Memory B cell (primary cell): ENCODE measurements around the gene RAB7B.

ENCODE experiments used
- ATAC-seq: fragments of 150-1000 bp; cut with Tn5 transposase; 2 replicates; pipeline ENCODE4 v1.10.0; 2021; ENCODE audit warnings: low read depth, mild to moderate bottlenecking, moderate library complexity
- DNase-seq, 2 donors: peaks; one replicate each; pipeline ENCODE4 v3.0.0; 2022; ENCODE audit warnings: low spot score in 2 of 2
- H3K27ac Mint-ChIP-seq: one replicate; pipeline ENCODE4 v1.8.0; 2022; ENCODE audit warnings: mild to moderate bottlenecking, moderate library complexity, mixed read lengths
- H3K27me3 Mint-ChIP-seq: one replicate; pipeline ENCODE4 v1.8.0; 2022; ENCODE audit warnings: mixed read lengths
- H3K36me3 Mint-ChIP-seq: one replicate; pipeline ENCODE4 v1.8.0; 2022; ENCODE audit warnings: mild to moderate bottlenecking, mixed read lengths
- H3K4me1 Mint-ChIP-seq: one replicate; pipeline ENCODE4 v1.8.0; 2022; ENCODE audit warnings: mixed read lengths
- H3K4me3 Mint-ChIP-seq: one replicate; pipeline ENCODE4 v1.8.0; 2022; ENCODE audit warnings: mild to moderate bottlenecking, moderate library complexity, mixed read lengths
- H3K9me3 Mint-ChIP-seq: one replicate; pipeline ENCODE4 v1.8.0; 2022; ENCODE audit warnings: mixed read lengths

RAB7B gene

GRCh38 chr1:205979301-205979700 lies 23.9 kb downstream of the RAB7B start:
- no peak for ATAC-seq
- Mint-ChIP-seq H3K27ac (no peak overlapping the region), H3K36me3 (peaks cover 3% of the 10 kb centered on the region), H3K4me1 (peaks cover 6% of the 10 kb centered on the region), H3K4me3 (no peak overlapping the region), H3K27me3 (peaks cover 9% of the 10 kb centered on the region), H3K9me3 (peaks cover 1% of the 10 kb centered on the region)
- DNase-seq, result no peak

- Mint-ChIP-seq H3K27me3 (peaks cover 13% of the 10 kb centered on the region), H3K9me3 (peaks cover 1% of the 10 kb centered on the region), H3K27ac (no peak overlapping the region), H3K4me1 (peaks cover 11% of the 10 kb centered on the region), H3K4me3 (no peak overlapping the region), H3K36me3 (peaks cover 3% of the 10 kb centered on the region)
- ATAC-seq (no peak), DNase-seq (no peak)
Observed at GRCh38 chr1:205978676-205979075, 24.5 kb downstream of the RAB7B start.

GRCh38 chr1:205977402-205978014 lies 25.7 kb downstream of the RAB7B start:
- Mint-ChIP-seq H3K27me3 (peaks cover 17% of the 10 kb centered on the region), H3K4me1 (peaks cover 22% of the 10 kb centered on the region), H3K36me3 (peaks cover 3% of the 10 kb centered on the region), H3K9me3 (peaks cover 1% of the 10 kb centered on the region), H3K4me3 (no peak overlapping the region), H3K27ac (no peak overlapping the region)
- ATAC-seq (peak; percentile 94), DNase-seq (peak; percentile 72 to 78)

GRCh38 chr1:205976708-205977401 lies 26.3 kb downstream of the RAB7B start:
- Mint-ChIP-seq H3K27ac (no peak overlapping the region), H3K4me1 (peaks cover 22% of the 10 kb centered on the region)
- no peak for ATAC-seq

GRCh38 chr1:205976036-205976435 lies 27.2 kb downstream of the RAB7B start:
- no peaks in the 10 kb centered on the region for H3K36me3 Mint-ChIP-seq
- no peak overlapping the region for H3K4me3 Mint-ChIP-seq
- no peak for ATAC-seq
- H3K27me3 Mint-ChIP-seq, result peaks cover 17% of the 10 kb centered on the region
- peaks cover 22% of the 10 kb centered on the region for H3K4me1 Mint-ChIP-seq
- no peaks in the 10 kb centered on the region for H3K9me3 Mint-ChIP-seq
- no peak for DNase-seq
- H3K27ac Mint-ChIP-seq, result no peak overlapping the region

More at GRCh38 chr1:205976708-205977401, 26.3 kb downstream of the RAB7B start:
- no peak for DNase-seq
- H3K9me3 Mint-ChIP-seq, result no peaks in the 10 kb centered on the region
- peaks cover under 1% of the 10 kb centered on the region for H3K36me3 Mint-ChIP-seq
- peaks cover 17% of the 10 kb centered on the region for H3K27me3 Mint-ChIP-seq
- H3K4me3 Mint-ChIP-seq, result no peak overlapping the region

- DNase-seq, result no peak
- H3K4me3 Mint-ChIP-seq, result no peak overlapping the region
- peaks cover 17% of the 10 kb centered on the region for H3K27me3 Mint-ChIP-seq
- ATAC-seq, result no peak
- no peak overlapping the region for H3K27ac Mint-ChIP-seq
- no peaks in the 10 kb centered on the region for H3K9me3 Mint-ChIP-seq
- peaks cover 22% of the 10 kb centered on the region for H3K4me1 Mint-ChIP-seq
- no peaks in the 10 kb centered on the region for H3K36me3 Mint-ChIP-seq
Observed at GRCh38 chr1:205975387-205975998, 27.7 kb downstream of the RAB7B start.

- DNase-seq (no peak), ATAC-seq (no peak)
- Mint-ChIP-seq H3K36me3 (no peaks in the 10 kb centered on the region), H3K4me3 (no peak overlapping the region), H3K9me3 (no peaks in the 10 kb centered on the region), H3K27ac (no peak overlapping the region), H3K4me1 (peaks cover 22% of the 10 kb centered on the region), H3K27me3 (peaks cover 17% of the 10 kb centered on the region)
Observed at GRCh38 chr1:205974712-205975111, 28.5 kb downstream of the RAB7B start.

- H3K27me3 Mint-ChIP-seq, result peaks cover 17% of the 10 kb centered on the region
- ATAC-seq, result no peak
- H3K36me3 Mint-ChIP-seq, result no peaks in the 10 kb centered on the region
- H3K27ac Mint-ChIP-seq, result no peak overlapping the region
- no peak overlapping the region for H3K4me3 Mint-ChIP-seq
- H3K9me3 Mint-ChIP-seq, result no peaks in the 10 kb centered on the region
- DNase-seq, result no peak
- peaks cover 22% of the 10 kb centered on the region for H3K4me1 Mint-ChIP-seq
Observed at GRCh38 chr1:205973377-205974232, 29.6 kb downstream of the RAB7B start.

GRCh38 chr1:205972491-205973168 lies 30.6 kb downstream of the RAB7B start:
- Mint-ChIP-seq H3K9me3 (no peaks in the 10 kb centered on the region), H3K27ac (no peak overlapping the region), H3K27me3 (peaks cover 17% of the 10 kb centered on the region), H3K4me1 (peaks cover 22% of the 10 kb centered on the region), H3K4me3 (no peak overlapping the region), H3K36me3 (no peaks in the 10 kb centered on the region)
- ATAC-seq, result no peak
- DNase-seq, result no peak

- H3K4me3 Mint-ChIP-seq, result no peak overlapping the region
- H3K9me3 Mint-ChIP-seq, result no peaks in the 10 kb centered on the region
- peaks cover 22% of the 10 kb centered on the region for H3K4me1 Mint-ChIP-seq
- no peak overlapping the region for H3K27ac Mint-ChIP-seq
- no peaks in the 10 kb centered on the region for H3K36me3 Mint-ChIP-seq
- ATAC-seq (no peak), DNase-seq (no peak)
- H3K27me3 Mint-ChIP-seq, result peaks cover 17% of the 10 kb centered on the region
Observed at GRCh38 chr1:205972081-205972480, 31.1 kb downstream of the RAB7B start.

GRCh38 chr1:205971082-205971481 lies 32.1 kb downstream of the RAB7B start:
- Mint-ChIP-seq H3K4me3 (no peak overlapping the region), H3K4me1 (peaks cover 22% of the 10 kb centered on the region), H3K36me3 (no peaks in the 10 kb centered on the region), H3K9me3 (no peaks in the 10 kb centered on the region), H3K27me3 (peaks cover 17% of the 10 kb centered on the region), H3K27ac (no peak overlapping the region)
- ATAC-seq (no peak), DNase-seq (no peak)

- Mint-ChIP-seq H3K27ac (no peak overlapping the region), H3K4me1 (peaks cover 22% of the 10 kb centered on the region), H3K27me3 (peaks cover 17% of the 10 kb centered on the region), H3K4me3 (no peak overlapping the region), H3K9me3 (no peaks in the 10 kb centered on the region), H3K36me3 (no peaks in the 10 kb centered on the region)
- no peak for ATAC-seq
- DNase-seq, result no peak
Observed at GRCh38 chr1:205970486-205970885, 32.7 kb downstream of the RAB7B start.

- no peak for DNase-seq
- H3K27me3 Mint-ChIP-seq, result peaks cover 7% of the 10 kb centered on the region
- H3K4me3 Mint-ChIP-seq, result no peak overlapping the region
- no peak for ATAC-seq
- peaks cover 15% of the 10 kb centered on the region for H3K4me1 Mint-ChIP-seq
- H3K9me3 Mint-ChIP-seq, result no peaks in the 10 kb centered on the region
- H3K36me3 Mint-ChIP-seq, result no peaks in the 10 kb centered on the region
- no peak overlapping the region for H3K27ac Mint-ChIP-seq
Observed at GRCh38 chr1:205969229-205969628, 34.0 kb downstream of the RAB7B start.
